Measurements from ENCODE around the gene OR4D9. TPM values are rescaled to one million over a fixed set of nuclear protein-coding genes. Genes with fewer than 3 reads are reported as not detected.
A peak's percentile ranks its signal among the peaks of the same experiment; 100 is the strongest.
"Not testable (repeated sequence)": the region's sequence is repeated elsewhere in the genome, so short reads cannot be mapped to it uniquely, and the experiment has no call there.

OR4D9 gene
- total and polyA plus RNA-seq, 2 of the 8 experiments (the other 6 are each of a cell fraction or from before 2014, with no cell fraction given) = not detected

GRCh38 chr11:59547605-59548308, 36.4 kb downstream of the OR4D9 start:
- not testable (repeated sequence) for H4K20me1 ChIP-seq (replicated peaks in 1 of 2; ENCODE audit: control insufficient read depth in 1 of 2, insufficient read depth in 2 of 2, low read length in 2 of 2); H3K14ac ChIP-seq (ENCODE audit: insufficient read length); H2BK120ac ChIP-seq (replicated peaks; ENCODE audit: low read depth, low read length); DNase-seq (ENCODE audit: low read depth in 1 of 2, low spot score in 2 of 2); H3K56ac ChIP-seq (replicated peaks; ENCODE audit: insufficient read length, low read depth, low read length); H3K4me1 ChIP-seq (replicated peaks in 1 of 4; ENCODE audit: control insufficient read depth in 3 of 4, insufficient read depth in 4 of 4, low read length in 3 of 4); H4K91ac ChIP-seq (replicated peaks; ENCODE audit: insufficient read length, low read length); H2BK15ac ChIP-seq (ENCODE audit: low read length); H3K27me3 ChIP-seq (replicated peaks in 1 of 4; ENCODE audit: control insufficient read depth in 3 of 4, extremely low read depth in 1 of 4, insufficient read depth in 3 of 4, low read length in 3 of 4); H3K27ac ChIP-seq (ENCODE audit: low read depth, low read length); H2AK5ac ChIP-seq (ENCODE audit: low read depth, low read length); H2BK20ac ChIP-seq (ENCODE audit: low read length); FAIRE-seq; H2BK12ac ChIP-seq (ENCODE audit: low read depth, low read length); H3K9ac ChIP-seq (replicated peaks in 1 of 4; ENCODE audit: extremely low read depth in 1 of 4, low read depth in 3 of 4, low read length in 3 of 4); H3K4me2 ChIP-seq (ENCODE audit: insufficient read depth in 1 of 2, low read depth in 2 of 2, low read length in 2 of 2); H2BK5ac ChIP-seq (ENCODE audit: low read depth, low read length); H3K36me3 ChIP-seq (ENCODE audit: control insufficient read depth in 2 of 4, insufficient read depth in 4 of 4, low read length in 3 of 4); H3K18ac ChIP-seq (ENCODE audit: extremely low read depth, low read length); H3K79me2 ChIP-seq (ENCODE audit: control insufficient read depth in 1 of 2, insufficient read depth in 2 of 2, low read length in 2 of 2); H3K23ac ChIP-seq (ENCODE audit: insufficient read length); H2AFZ ChIP-seq (ENCODE audit: low read length); H3K9me3 ChIP-seq (ENCODE audit: insufficient read depth in 2 of 2, low read depth in 1 of 2, low read length in 1 of 2); H4K8ac ChIP-seq (ENCODE audit: extremely low read depth, insufficient read depth, low read length); H3K79me1 ChIP-seq (ENCODE audit: low read depth, low read length); H3K4ac ChIP-seq (replicated peaks; ENCODE audit: insufficient read length, low read depth, low read length); H4K5ac ChIP-seq (ENCODE audit: insufficient read length, low read depth, low read length)
- Histone ChIP-seq H3K23me2 (ENCODE audit: low read depth, low read length) (peaks cover 12% of the 10 kb centered on the region), H3K4me3 (ENCODE audit: extremely low read depth in 1 of 4, insufficient read depth in 2 of 4, low read depth in 3 of 4, low read length in 4 of 4) (peak overlapping the region in 1 of 4 experiments; percentile 86; a peak in 1 of 8 replicates)
- CTCF ChIA-PET (ENCODE audit: partially characterized antibody) = interaction anchor here (1.5 kb wide), 1 partner anchor 11 kb away, joined by 7 read pairs; no protein-coding TSS in a partner anchor
- 90% methylated on average over 5 of the region's 5 CpGs; no CpG with 5 or more reads in 1 of the 2 experiments for WGBS, 2 experiments (ENCODE audit: extremely low coverage in 1 of 2, insufficient coverage in 1 of 2, insufficient read length in 1 of 2, insufficient replicate concordance in 2 of 2, low coverage in 1 of 2, low lambda C conversion rate in 2 of 2, missing lambda C conversion rate in 1 of 2)
- POLR2A ChIA-PET (ENCODE audit: partially characterized antibody) = interaction anchor here (1.1 kb wide), 1 partner anchor 11 kb away, joined by 3 read pairs; no protein-coding TSS in a partner anchor
- TF ChIP-seq SRF (IDR thresholded peaks at IDR 0.05; ENCODE audit: low read depth, low read length) = peak; percentile 66; the same call in 1 of the 2 replicates

Data from H1 (cell line).